COLO829 (cell line): Measurements from ENCODE around the gene NAALADL2.
"Not testable (repeated sequence)": the region's sequence is repeated elsewhere in the genome, so short reads cannot be mapped to it uniquely, and the experiment has no call there.

Experiments
- DNase-seq: peaks from one replicate; pipeline ENCODE4 v3.0.0; 2012; ENCODE audit warnings: low spot score

Gene NAALADL2

GRCh38 chr3:175131866-175132265, 272.7 kb downstream of the NAALADL2 start:
- DNase-seq, result not testable (repeated sequence)

- DNase-seq, result not testable (repeated sequence)
Observed at GRCh38 chr3:175132706-175133105, 273.6 kb downstream of the NAALADL2 start.

- no peak for DNase-seq
Observed at GRCh38 chr3:175144368-175144767, 285.2 kb downstream of the NAALADL2 start.

GRCh38 chr3:175146258-175146657, 287.1 kb downstream of the NAALADL2 start:
- no peak for DNase-seq

GRCh38 chr3:175149675-175150074, 290.5 kb downstream of the NAALADL2 start:
- DNase-seq, result no peak

GRCh38 chr3:175150812-175151401, 291.8 kb downstream of the NAALADL2 start:
- no peak for DNase-seq

- DNase-seq, result no peak
Observed at GRCh38 chr3:175153595-175153994, 294.5 kb downstream of the NAALADL2 start.

- no peak for DNase-seq
Observed at GRCh38 chr3:175155172-175155571, 296.0 kb downstream of the NAALADL2 start.

GRCh38 chr3:175159202-175159601, 300.1 kb downstream of the NAALADL2 start:
- no peak for DNase-seq

GRCh38 chr3:175161291-175161690, 302.2 kb downstream of the NAALADL2 start:
- DNase-seq, result no peak

GRCh38 chr3:175163686-175164085, 304.6 kb downstream of the NAALADL2 start:
- DNase-seq, result no peak

- DNase-seq, result not testable (repeated sequence)
Observed at GRCh38 chr3:175173117-175173516, 314.0 kb downstream of the NAALADL2 start.

- DNase-seq, result no peak
Observed at GRCh38 chr3:175176556-175176955, 317.4 kb downstream of the NAALADL2 start.

GRCh38 chr3:175179055-175179454, 319.9 kb downstream of the NAALADL2 start:
- no peak for DNase-seq

- DNase-seq, result no peak
Observed at GRCh38 chr3:175184392-175184791, 325.3 kb downstream of the NAALADL2 start.

GRCh38 chr3:175185903-175186302, 326.8 kb downstream of the NAALADL2 start:
- DNase-seq, result no peak

- DNase-seq, result no peak
Observed at GRCh38 chr3:175186511-175186910, 327.4 kb downstream of the NAALADL2 start.

GRCh38 chr3:175187586-175187985, 328.5 kb downstream of the NAALADL2 start:
- no peak for DNase-seq

- DNase-seq, result no peak
Observed at GRCh38 chr3:175192536-175192935, 333.4 kb downstream of the NAALADL2 start.

GRCh38 chr3:175193815-175194518, 334.8 kb downstream of the NAALADL2 start:
- no peak for DNase-seq

GRCh38 chr3:175198991-175199783, 340.1 kb downstream of the NAALADL2 start:
- no peak for DNase-seq

- DNase-seq, result no peak
Observed at GRCh38 chr3:175199961-175200360, 340.8 kb downstream of the NAALADL2 start.
